Testis (tissue), 3 donors: ENCODE data around the gene C11orf65. TPM values are rescaled to one million over a fixed set of nuclear protein-coding genes. Genes with fewer than 3 reads are reported as not detected.
"Not testable (repeated sequence)": the region's sequence is repeated elsewhere in the genome, so short reads cannot be mapped to it uniquely, and the experiment has no call there.

Source experiments
- DNase-seq: peaks from one replicate; pipeline ENCODE4 v3.0.0-alpha.2; 2019
- H3K27ac ChIP-seq, 2 donors: fragments of 200-600 bp; sonication (generic); one replicate each; pipeline ENCODE4 v1.5.1; 2019
- H3K27me3 ChIP-seq: fragments of 200-600 bp; sonication (generic); one replicate; pipeline ENCODE4 v1.5.1; 2019
- H3K36me3 ChIP-seq: fragments of 200-600 bp; sonication (generic); one replicate; pipeline ENCODE4 v1.5.1; 2017; ENCODE audit warnings: low read depth; ENCODE audit errors: missing control alignments
- H3K4me1 ChIP-seq: fragments of 200-600 bp; sonication (generic); one replicate; pipeline ENCODE4 v1.5.1; 2019
- H3K4me3 ChIP-seq, 2 donors: fragments of 200-600 bp; sonication (generic); one replicate each; pipeline ENCODE4 v1.5.1; 2017 to 2019
- H3K9me3 ChIP-seq: fragments of 200-600 bp; sonication (generic); one replicate; pipeline ENCODE4 v1.5.1; 2017
- CTCF ChIP-seq, 3 experiments: fragments of 450-650 bp in 2 of 3; fragments of 200-600 bp in 1 of 3; sonication (generic) in 1 of 3; IDR thresholded peaks; one replicate each; pipeline ENCODE4 v1.5.1; 2016 to 2019; ENCODE audit warnings: antibody characterized with exemption in 3 of 3, mild to moderate bottlenecking in 2 of 3, moderate library complexity in 1 of 3
- POLR2A ChIP-seq: fragments of 450-650 bp; IDR thresholded peaks from one replicate; pipeline ENCODE4 v1.6.1; 2017; ENCODE audit warnings: antibody characterized with exemption, mild to moderate bottlenecking, moderate library complexity
- WGBS, 2 donors: methylation state at CpG; one replicate each; pipeline ENCODE4 v1.1.5; 2018; 5-methylcytosine and 5-hydroxymethylcytosine counted together
- intact Hi-C: fragments of 100-400 bp; cut with DNase I; formaldehyde crosslinking; loops from one replicate; pipeline ENCODE4 v1.15.1; 2023; ENCODE audit warnings: low total_unique reads
- polyA plus RNA-seq: library from polyadenylated mRNA; stranded (reverse); fragments of 350-450 nt; fragmentation: Illumina TruSeq; extraction: RNeasy Lipid Tissue Mini Kit (QIAGEN cat#74804); gene quantifications from one replicate; pipeline ENCODE4 v1.2.3, GENCODE V29; 2014; ENCODE audit warnings: low read depth, low replicate concordance; ENCODE audit not compliant: insufficient read depth
- total RNA-seq, 2 donors: library from RNA; depleted of rRNA; stranded (reverse); fragments of >200 nt; gene quantifications; one replicate each; pipeline ENCODE4 v1.2.3, GENCODE V29; 2016

The C11orf65 gene
- total and polyA plus RNA-seq, 3 donors from 2014 or later, result 22.1 to 69.7 (median 48.9) TPM

- Histone ChIP-seq H3K4me1 (no peaks in the 10 kb centered on the region), H3K4me3 (no peak overlapping the region), H3K27ac (no peak overlapping the region), H3K27me3 (no peaks in the 10 kb centered on the region), H3K36me3 (no peaks in the 10 kb centered on the region), H3K9me3 (no peaks in the 10 kb centered on the region)
- intact Hi-C loops, result no loop called here
- 58 to 60% methylated on average over 1 of the region's 1 CpG for WGBS, 2 donors
- TF ChIP-seq CTCF (IDR thresholded peaks at IDR 0.05) (no peak), POLR2A (no peak)
- no peak for DNase-seq
These were observed 74.3 kb downstream of the C11orf65 start for GRCh38 chr11:108393046-108393445.

GRCh38 chr11:108392353-108392752, 75.0 kb downstream of the C11orf65 start:
- no peaks in the 10 kb centered on the region for H3K9me3 ChIP-seq
- no peak for TF ChIP-seq POLR2A
- no peak for TF ChIP-seq CTCF (IDR thresholded peaks at IDR 0.05)
- H3K4me1 ChIP-seq, result no peaks in the 10 kb centered on the region
- H3K4me3 ChIP-seq, result no peak overlapping the region
- H3K36me3 ChIP-seq, result no peaks in the 10 kb centered on the region
- no peak for DNase-seq
- no peak overlapping the region for H3K27ac ChIP-seq
- no peaks in the 10 kb centered on the region for H3K27me3 ChIP-seq
- intact Hi-C loops, result no loop called here
- WGBS, 2 donors, result 83 to 97% methylated on average over 1 of the region's 1 CpG

GRCh38 chr11:108388576-108388975, 78.8 kb downstream of the C11orf65 start:
- Histone ChIP-seq H3K4me1 (no peaks in the 10 kb centered on the region), H3K27ac (no peak overlapping the region), H3K36me3 (no peaks in the 10 kb centered on the region), H3K27me3 (no peaks in the 10 kb centered on the region), H3K4me3 (no peak overlapping the region), H3K9me3 (no peaks in the 10 kb centered on the region)
- no peak for DNase-seq
- intact Hi-C loops, result no loop called here
- WGBS, 2 donors, result 81 to 88% methylated on average over 5 of the region's 5 CpGs
- TF ChIP-seq POLR2A (no peak), CTCF (IDR thresholded peaks at IDR 0.05) (no peak)

- H3K27me3 ChIP-seq, H3K9me3 ChIP-seq, DNase-seq, H3K27ac ChIP-seq, H3K36me3 ChIP-seq, H3K4me1 ChIP-seq, intact Hi-C loops, H3K4me3 ChIP-seq: not testable (repeated sequence)
- WGBS, 2 donors, result 91 to 96% methylated on average over 24 of the region's 24 CpGs
These were observed 93.8 kb downstream of the C11orf65 start for GRCh38 chr11:108373505-108373904.

- intact Hi-C loops, result no loop called here
- H3K36me3 ChIP-seq, result no peaks in the 10 kb centered on the region
- 72 to 73% methylated on average over 5 of the region's 5 CpGs for WGBS, 2 donors
- H3K27ac ChIP-seq, result no peak overlapping the region
- no peak for DNase-seq
- H3K4me1 ChIP-seq, result no peaks in the 10 kb centered on the region
- no peaks in the 10 kb centered on the region for H3K27me3 ChIP-seq
- H3K4me3 ChIP-seq, result no peak overlapping the region
- no peaks in the 10 kb centered on the region for H3K9me3 ChIP-seq
- TF ChIP-seq POLR2A, result no peak
- no peak for TF ChIP-seq CTCF (IDR thresholded peaks at IDR 0.05)
These were observed 96.3 kb downstream of the C11orf65 start for GRCh38 chr11:108370990-108371389.
